Hepatocyte (in vitro differentiated cells): Measurements from ENCODE around the gene CNFN.

Experiments used
- EZH2 ChIP-seq: fragments of 200-600 bp; sonication (generic); IDR thresholded peaks from 2 replicates; pipeline ENCODE4 v1.6.1; 2016; ENCODE audit warnings: antibody characterized with exemption, mild to moderate bottlenecking, borderline replicate concordance
- EZH2phosphoT487 ChIP-seq: fragments of 200-600 bp; sonication (generic); IDR thresholded peaks from one replicate; pipeline ENCODE4 v1.6.1; 2018; ENCODE audit warnings: antibody characterized with exemption, mild to moderate bottlenecking, low read depth, moderate library complexity; ENCODE audit not compliant: unreplicated experiment, severe bottlenecking

DNA sequence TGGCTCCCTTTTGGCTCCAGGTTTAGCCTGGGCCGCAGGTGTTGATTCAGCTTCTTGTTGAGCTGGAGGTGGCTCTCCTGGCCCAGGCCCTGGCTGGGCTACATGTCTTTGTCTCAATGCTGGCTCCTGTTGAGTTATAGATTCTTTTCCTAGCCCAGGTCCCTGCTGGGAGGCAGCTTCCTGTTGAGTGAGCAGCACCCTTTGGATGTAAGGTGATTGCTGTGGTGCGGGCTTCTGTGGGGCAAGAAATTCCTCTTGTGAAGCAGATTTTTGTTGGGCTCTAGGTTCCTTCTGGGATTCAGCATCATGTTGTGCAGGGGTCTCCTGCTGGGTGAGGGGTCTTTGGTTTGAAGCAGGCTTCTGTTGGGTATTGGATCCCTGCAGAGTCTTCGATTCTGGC, 36.5 kb upstream of the CNFN start:
- TF ChIP-seq EZH2phosphoT487 (no peak), EZH2 (no peak)
